Measurements from ENCODE around the gene GNG8.

DNA sequence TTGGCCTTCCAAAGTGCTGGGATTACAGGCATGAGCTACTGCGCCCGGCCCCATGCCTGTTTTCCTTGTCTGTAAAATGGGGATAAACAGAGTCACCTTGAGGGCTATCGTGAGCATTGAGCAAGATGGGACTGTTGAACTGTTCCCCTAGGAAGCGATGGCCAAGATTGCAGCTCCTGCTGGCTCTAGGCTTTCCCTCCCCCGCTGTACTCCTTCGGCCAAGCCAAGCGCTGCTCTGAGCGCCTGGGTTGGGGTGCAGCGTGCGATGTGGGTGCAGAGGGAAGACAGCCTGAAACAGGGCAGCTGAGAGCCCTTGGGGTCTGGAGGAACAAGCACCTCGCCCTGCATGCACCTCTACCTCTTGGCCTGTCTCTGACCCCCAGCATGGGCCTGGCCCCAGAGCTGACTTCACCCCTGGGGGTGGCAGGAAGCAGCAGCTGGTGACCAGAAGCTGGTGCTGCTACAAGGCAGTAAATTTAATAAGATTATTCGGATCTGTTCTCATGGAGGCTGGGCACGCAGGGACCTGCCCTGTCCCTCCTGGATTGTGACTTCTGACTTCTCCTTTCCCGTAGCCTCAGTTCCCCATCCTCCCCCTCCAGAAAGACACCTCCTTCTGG, 5.3 kb downstream of the GNG8 start:
- TF ChIP-seq CTCF (IDR thresholded peaks at IDR 0.05 in 4 of 5, conservative IDR thresholded peaks at IDR 0.05 in 1 of 5) = no peak
- no peak for TF ChIP-seq POLR2A (IDR thresholded peaks at IDR 0.05)

All from gastrocnemius medialis (tissue), 4 donors.